BE2C (cell line): Measurements from ENCODE around the gene CYP2B6.
"Not testable (repeated sequence)": the region's sequence is repeated elsewhere in the genome, so short reads cannot be mapped to it uniquely, and the experiment has no call there.

ENCODE experiments used
- DNase-seq: peaks from one replicate; pipeline ENCODE4 v3.0.0-alpha.2; 2020
- H3K27me3 ChIP-seq: fragments of 250-450 bp; sonication (Bioruptor Pico); 2 replicates; pipeline ENCODE4 v1.5.1; 2020; ENCODE audit warnings: mild to moderate bottlenecking
- H3K36me3 ChIP-seq: fragments of 250-450 bp; sonication (Bioruptor Pico); 2 replicates; pipeline ENCODE4 v1.5.1; 2020; ENCODE audit warnings: mild to moderate bottlenecking
- H3K4me1 ChIP-seq: fragments of 250-450 bp; sonication (Bioruptor Pico); 2 replicates; pipeline ENCODE4 v1.5.1; 2020
- H3K4me3 ChIP-seq: 2 replicates; pipeline ENCODE4 v1.5.1; 2011; ENCODE audit warnings: low read depth, low read length
- H3K9me3 ChIP-seq: fragments of 250-450 bp; sonication (Bioruptor Pico); 2 replicates; pipeline ENCODE4 v1.5.1; 2020
- CTCF ChIP-seq: IDR thresholded peaks from 2 replicates; pipeline ENCODE4 v1.5.1; 2012; ENCODE audit warnings: mild to moderate bottlenecking, low read depth, low read length

CYP2B6 gene

GRCh38 chr19:40968065-40968464 is 23.0 kb upstream of the CYP2B6 start:
- H3K36me3 ChIP-seq, H3K27me3 ChIP-seq, DNase-seq, H3K4me1 ChIP-seq, H3K9me3 ChIP-seq, H3K4me3 ChIP-seq: not testable (repeated sequence)

- H3K36me3 ChIP-seq, H3K27me3 ChIP-seq, H3K4me1 ChIP-seq, H3K9me3 ChIP-seq, DNase-seq, H3K4me3 ChIP-seq: not testable (repeated sequence)
Measured at GRCh38 chr19:40969721-40970120, 21.4 kb upstream of the CYP2B6 start.

GRCh38 chr19:40970396-40971345 is 20.4 kb upstream of the CYP2B6 start:
- H3K36me3 ChIP-seq, H3K4me1 ChIP-seq, H3K27me3 ChIP-seq, DNase-seq, H3K4me3 ChIP-seq, H3K9me3 ChIP-seq: not testable (repeated sequence)

GRCh38 chr19:40974633-40975037 is 16.4 kb upstream of the CYP2B6 start:
- Histone ChIP-seq H3K4me3 (no peak overlapping the region), H3K27me3 (no peaks in the 10 kb centered on the region; the same call in 1 of the 2 replicates), H3K4me1 (no peaks in the 10 kb centered on the region), H3K36me3 (no peaks in the 10 kb centered on the region), H3K9me3 (no peaks in the 10 kb centered on the region)
- peak; percentile 96 for TF ChIP-seq CTCF
- peak; percentile 73 for DNase-seq

- H3K4me3 ChIP-seq, result no peak overlapping the region
- TF ChIP-seq CTCF, result no peak
- no peak for DNase-seq
Measured at GRCh38 chr19:40976134-40976533, 14.9 kb upstream of the CYP2B6 start.

GRCh38 chr19:40976724-40977123 is 14.4 kb upstream of the CYP2B6 start:
- Histone ChIP-seq H3K4me3 (no peak overlapping the region), H3K27me3 (no peaks in the 10 kb centered on the region), H3K36me3 (no peaks in the 10 kb centered on the region), H3K9me3 (no peaks in the 10 kb centered on the region), H3K4me1 (no peaks in the 10 kb centered on the region)
- no peak for DNase-seq
- TF ChIP-seq CTCF, result no peak

More at GRCh38 chr19:40976134-40976533, 14.9 kb upstream of the CYP2B6 start:
- H3K4me1 ChIP-seq, result no peaks in the 10 kb centered on the region
- no peaks in the 10 kb centered on the region for H3K27me3 ChIP-seq
- H3K36me3 ChIP-seq, result no peaks in the 10 kb centered on the region
- H3K9me3 ChIP-seq, result no peaks in the 10 kb centered on the region

GRCh38 chr19:40979759-40980158 is 11.3 kb upstream of the CYP2B6 start:
- not testable (repeated sequence) for DNase-seq, H3K4me3 ChIP-seq, H3K27me3 ChIP-seq, H3K36me3 ChIP-seq, H3K4me1 ChIP-seq, H3K9me3 ChIP-seq

GRCh38 chr19:40980743-40981442 is 10.2 kb upstream of the CYP2B6 start:
- not testable (repeated sequence) for H3K27me3 ChIP-seq, DNase-seq, H3K4me3 ChIP-seq, H3K36me3 ChIP-seq, H3K4me1 ChIP-seq, H3K9me3 ChIP-seq
